PC-9 (cell line): ENCODE data around the gene GYG1.

Experiments used
- CTCF ChIP-seq: fragments of 200-600 bp; sonication (generic); conservative IDR thresholded peaks from 2 replicates; pipeline ENCODE4 v1.6.1; 2017; ENCODE audit warnings: mixed run types, antibody characterized with exemption, mild to moderate bottlenecking, moderate library complexity
- EZH2 ChIP-seq: fragments of 200-600 bp; sonication (generic); IDR thresholded peaks from 2 replicates; pipeline ENCODE4 v1.8.0; 2017; ENCODE audit warnings: antibody characterized with exemption, low read depth

DNA sequence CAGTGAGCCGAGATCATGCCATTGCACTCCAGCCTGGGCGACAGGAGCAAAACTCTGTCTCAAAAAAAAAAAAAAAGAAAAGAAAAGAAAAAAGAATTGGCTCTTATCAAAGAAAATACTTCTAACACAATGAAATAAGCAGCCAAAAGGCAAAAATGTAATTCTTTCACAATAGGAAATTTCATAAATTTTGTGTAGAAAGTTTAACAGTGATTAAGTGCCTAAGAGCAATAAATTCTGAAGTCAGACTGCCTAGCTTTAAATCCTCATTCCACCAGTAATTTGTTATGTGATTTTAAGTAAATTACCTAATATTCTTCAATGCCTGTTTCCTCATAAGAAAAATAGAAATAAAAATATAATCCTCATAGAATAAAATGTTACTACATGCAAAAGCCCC, 70.4 kb downstream of the GYG1 start:
- no peak for TF ChIP-seq CTCF
- no peak for TF ChIP-seq EZH2
